Measurements from ENCODE around the gene BOC.
A peak's percentile ranks its signal among the peaks of the same experiment; 100 is the strongest.

The BOC gene

DNA sequence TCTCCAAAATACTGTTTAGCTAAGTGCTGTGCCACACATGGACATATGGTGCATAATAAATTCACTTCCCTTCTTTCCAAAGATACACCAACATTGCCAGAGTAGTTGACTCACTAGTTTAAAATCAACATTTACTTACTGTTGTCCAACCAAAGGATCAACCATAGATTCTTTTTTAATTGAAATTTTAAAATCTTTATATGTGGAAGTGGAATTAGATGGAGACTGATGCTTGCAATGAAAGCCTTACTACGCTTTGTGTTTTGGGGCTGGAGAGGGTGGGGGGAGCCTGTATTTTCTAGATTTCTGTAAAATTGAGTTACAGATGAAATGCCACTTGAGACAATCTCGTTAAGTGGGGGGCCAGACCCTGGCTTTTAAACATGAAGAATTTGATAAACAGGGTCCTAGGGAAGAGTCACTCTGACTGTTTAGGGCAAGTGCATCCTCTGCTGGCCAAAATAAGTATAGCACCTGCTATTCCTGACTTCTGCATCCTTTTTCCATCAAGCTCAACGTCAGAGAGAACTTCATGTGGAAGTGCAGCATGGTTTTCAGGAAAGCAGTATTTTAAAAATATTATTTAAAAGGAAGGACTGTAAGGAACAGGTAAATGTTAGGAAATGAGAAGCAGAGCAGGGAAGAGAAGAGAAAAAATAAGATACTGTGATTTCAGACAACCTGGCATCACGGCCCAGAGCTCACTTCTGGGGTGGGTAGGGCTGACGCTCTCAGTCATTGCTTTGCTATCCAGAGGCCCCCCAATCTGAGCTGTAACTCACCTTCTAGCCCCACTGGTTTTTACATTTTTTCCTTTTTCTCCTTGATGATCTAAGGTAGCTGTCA, 76.7 kb downstream of the BOC start:
- DNase-seq (ENCODE audit: low spot score): peak; percentile 54

DNA sequence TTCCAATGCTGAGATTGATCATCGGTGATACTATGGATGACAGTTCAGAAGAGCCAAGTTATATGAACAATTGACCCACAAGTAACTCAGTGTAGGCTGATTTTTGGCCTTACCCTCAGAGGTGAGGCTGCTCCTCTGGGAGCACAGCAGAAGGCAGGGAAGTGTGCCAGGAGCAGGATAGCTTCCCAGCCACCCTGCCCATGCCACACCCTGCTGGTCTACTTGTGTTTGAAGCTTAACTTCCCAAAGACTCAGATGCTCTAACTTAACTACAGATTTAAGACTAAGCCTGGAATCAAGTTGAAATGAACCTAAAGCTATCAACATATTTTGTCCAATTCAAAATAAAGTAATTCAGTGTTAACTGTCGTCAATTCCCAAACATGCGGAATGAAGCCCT, 77.5 kb downstream of the BOC start:
- DNase-seq (ENCODE audit: low spot score): no peak

DNA sequence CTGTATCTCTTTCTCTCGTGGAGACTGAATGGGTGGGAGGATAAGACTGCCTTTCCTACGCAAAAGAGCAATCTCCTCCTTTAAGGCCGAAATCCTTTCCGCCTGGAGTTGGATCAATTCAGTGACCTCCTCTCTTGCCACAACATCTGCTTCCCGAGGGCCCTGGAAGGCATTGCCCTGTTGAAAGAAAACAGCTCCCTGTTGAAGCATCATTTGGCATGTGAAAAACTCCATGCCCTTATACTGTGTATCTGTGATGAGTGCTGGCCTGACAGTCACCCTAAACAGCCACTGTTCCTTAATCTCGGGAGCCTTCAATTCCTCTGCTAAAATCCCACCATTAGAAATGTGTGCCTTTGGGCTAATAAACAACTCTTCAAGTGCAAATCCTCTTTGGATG, 80.2 kb downstream of the BOC start:
- DNase-seq (ENCODE audit: low spot score): no peak

DNA sequence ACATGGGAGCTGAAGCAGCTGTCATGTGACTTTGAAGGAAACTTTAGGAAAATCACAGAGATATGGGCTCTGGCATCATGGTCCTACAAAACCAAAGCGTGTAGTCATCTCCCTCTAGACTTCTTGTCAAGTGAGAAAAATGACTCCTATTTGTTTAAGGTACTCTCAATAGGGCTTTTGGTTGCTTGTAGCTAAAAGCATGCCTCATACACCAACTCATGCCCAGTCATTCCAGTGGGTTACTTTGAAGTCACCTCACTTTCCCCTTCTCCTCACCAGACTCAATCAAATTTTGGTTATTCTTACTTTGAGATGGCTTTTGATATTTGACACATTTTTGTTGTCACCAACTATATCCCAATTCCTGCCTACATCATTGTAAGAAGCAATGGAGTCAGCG, 81.6 kb downstream of the BOC start:
- DNase-seq (ENCODE audit: low spot score): no peak

DNA sequence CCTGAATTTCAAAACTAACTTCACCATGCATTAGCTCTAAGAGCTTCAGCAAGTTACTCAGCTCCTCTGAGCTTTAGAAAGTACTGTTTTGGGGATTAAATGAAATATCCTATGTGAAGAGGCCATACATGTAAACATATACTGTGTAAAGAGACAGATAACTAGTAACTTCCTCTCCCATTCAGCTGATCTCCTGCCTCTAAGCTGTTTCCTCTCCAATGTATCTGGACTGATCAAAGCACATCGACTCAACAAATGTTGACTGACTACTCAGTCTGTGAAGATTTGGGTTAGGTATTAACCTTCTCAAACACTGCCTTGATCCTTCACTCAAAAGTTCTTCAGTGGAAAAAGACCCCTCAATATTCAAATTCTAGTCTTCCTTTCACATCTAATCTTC, 82.0 kb downstream of the BOC start:
- DNase-seq (ENCODE audit: low spot score): no peak

DNA sequence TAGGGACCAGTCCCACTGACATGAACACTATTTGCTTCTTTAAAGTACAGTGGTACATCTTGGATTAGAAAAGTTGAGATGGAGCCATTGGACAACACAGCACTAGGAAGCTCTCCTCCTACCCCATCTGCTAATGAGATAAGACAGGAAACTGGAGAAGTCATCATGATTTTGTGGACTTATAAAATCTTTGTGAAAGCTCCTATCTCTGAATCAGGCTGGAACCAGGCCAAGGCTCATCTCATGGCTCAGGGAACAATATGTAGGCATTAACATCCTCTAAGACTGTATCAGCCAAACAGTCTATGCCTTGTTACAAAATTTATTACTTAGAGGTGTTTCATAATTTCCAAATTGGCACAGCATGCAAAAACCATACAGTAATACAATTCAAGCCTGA, 84.1 kb downstream of the BOC start:
- DNase-seq (ENCODE audit: low spot score): no peak

DNA sequence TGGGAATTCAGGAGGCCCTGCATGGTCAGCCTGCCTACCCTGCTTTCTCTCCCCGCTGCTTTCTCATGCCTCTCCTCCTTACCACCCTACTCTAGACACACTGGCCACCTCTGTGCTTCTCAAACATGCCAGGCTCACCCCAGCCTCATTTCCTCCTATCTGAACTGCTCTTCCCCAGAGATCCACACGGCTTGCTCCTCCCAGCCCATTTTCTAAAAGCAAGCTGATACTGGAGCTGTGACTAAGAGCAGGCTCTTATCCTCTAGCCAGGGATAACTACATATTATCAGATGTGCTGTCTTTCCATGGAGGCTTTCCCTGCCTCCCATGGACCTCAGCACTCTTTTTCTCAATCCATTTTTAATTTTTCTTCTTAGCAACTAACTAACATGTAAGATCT, 85.9 kb downstream of the BOC start:
- DNase-seq (ENCODE audit: low spot score): no peak

DNA sequence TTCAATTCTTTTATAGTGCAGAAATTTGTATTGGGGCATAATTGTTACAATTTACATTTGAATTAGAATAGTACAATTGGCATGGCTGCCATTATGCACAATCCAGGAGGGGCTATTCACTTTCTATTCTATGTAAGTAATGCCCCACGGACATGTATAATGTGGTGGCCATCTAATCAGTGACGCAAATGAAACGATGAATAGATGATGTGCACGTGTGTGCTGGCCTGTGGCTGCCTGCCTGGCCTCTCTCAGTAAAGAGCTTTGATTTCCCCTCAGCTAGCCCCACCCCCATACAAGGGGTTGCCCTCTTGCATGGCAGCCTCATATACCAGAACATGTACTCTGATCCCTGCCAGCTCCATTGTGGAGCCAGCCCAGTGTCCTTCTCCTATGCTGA, 86.5 kb downstream of the BOC start:
- no peak for DNase-seq (ENCODE audit: low spot score)

DNA sequence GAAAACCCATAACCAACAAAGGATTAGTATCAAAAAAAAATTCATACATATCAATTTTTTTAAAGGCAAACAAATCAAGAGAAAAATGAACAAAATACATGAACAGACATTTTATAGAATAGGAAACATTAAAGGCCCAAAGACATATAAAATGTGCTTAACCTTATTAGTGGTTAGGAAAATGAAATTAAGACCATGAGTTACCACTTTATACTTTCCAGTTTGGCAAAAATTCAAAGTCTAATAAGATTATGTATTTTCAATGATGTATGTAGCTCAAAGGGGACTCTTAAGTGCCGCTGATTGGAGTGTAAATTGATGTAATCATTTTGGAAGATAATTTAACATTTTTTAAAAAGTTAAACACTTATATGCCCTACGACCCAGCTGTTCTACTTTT, 89.2 kb downstream of the BOC start:
- no peak for DNase-seq (ENCODE audit: low spot score)

DNA sequence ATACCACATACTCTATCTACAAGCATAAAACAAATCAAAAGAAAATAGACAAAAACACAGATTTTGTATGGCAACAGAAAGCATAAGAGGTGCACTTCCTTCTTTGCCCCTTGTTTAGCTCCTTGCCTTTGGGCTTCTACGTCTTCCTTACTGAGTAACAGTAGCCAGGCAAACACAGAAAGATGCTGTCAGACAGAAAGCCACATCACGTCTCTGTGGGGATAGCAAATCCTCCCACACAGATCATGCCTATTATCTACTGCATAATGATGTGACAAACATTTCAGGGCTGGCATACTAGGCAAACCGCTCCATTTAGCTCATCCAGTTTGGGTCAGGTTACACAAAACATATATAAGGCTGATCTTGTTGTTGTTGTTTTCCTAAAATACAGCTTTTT, 92.7 kb downstream of the BOC start:
- DNase-seq (ENCODE audit: low spot score): no peak

DNA sequence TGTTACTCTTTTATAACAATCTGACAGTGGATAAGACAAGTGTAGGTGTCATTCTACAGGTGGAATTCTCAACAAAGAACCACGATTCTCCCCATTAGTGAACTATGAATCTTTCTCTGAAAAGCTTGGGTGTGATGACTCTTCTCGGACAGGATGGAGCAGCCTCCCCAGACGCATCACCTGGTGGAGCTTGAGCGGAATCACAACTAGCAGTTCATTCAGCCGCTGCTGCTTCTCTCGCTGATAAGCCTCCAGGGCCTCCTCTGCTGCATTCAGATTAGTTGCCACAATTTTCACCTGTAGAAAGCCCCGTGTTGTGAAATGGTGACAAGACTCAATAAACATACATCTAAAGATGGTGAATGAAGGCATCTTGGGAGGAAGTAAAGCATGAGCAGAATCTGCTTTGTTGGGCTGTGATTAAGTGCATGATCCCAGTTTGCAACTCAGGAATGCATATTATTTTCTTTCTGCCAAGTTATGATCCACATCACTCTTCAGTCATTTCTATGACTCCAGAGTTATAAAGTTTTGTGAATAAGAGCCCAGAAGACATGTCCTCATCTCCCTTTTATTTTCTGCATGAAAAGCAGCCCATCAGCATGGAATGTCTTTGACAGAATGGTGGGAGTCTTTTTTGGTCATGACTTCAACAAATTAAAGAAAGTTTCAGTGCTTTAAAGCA, 93.6 kb downstream of the BOC start:
- no peak for DNase-seq (ENCODE audit: low spot score)

DNA sequence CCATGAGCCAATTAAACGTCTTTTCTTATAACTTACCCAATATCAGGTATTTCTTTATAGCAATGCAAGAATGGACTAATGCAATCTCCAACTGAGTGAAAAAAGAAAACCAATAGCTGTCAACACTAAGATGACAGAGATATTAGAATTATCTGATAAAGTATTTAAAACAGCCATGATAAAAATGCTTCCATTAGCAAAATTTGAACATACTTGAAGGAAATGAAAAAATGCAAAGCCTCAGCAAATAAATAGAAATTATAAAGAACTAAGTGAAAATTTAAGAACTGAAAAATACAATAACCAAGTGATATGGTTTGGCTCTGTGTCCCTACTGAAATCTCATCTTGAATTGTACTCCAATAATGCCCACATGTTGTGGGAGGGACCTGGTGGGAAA, 99.6 kb downstream of the BOC start:
- no peak for DNase-seq (ENCODE audit: low spot score)

DNA sequence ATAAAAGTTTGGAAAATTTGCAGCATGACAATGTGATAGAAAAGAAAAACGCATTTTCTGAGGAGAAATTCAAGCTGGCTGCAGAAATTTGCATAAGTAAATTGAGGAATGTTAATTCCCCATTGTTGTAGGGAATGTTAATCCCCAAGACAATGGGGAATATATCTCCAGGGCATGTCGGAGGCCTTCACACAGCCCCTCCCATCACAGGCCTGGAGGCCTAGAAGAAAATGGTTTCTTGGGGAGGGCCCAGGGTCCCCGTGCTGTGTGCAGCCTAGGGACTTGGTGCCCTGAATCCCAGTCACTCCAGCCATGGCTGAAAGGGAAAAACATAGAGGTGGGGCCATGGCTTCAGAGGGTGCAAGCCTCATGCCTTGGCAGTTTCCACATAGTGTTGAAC, 101.1 kb downstream of the BOC start:
- DNase-seq (ENCODE audit: low spot score): no peak

DNA sequence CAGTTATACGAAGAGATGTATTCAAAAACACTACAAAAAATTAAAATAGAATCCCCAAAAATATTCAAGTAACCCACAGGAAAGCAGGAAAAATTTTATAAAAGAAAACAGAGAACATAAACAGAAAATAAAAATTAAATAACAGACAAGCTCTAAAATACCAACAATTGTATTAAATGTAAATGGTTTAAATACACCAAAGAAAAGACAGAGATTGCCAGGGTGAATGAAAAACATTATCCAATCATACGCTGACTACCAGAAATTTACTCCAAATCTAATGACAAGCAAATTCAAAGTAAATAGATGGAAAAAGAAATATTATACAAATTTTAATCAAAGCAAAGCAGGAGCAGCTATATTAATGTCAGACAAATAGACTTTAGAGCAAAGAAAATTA, 103.6 kb downstream of the BOC start:
- no peak for DNase-seq (ENCODE audit: low spot score)

DNA sequence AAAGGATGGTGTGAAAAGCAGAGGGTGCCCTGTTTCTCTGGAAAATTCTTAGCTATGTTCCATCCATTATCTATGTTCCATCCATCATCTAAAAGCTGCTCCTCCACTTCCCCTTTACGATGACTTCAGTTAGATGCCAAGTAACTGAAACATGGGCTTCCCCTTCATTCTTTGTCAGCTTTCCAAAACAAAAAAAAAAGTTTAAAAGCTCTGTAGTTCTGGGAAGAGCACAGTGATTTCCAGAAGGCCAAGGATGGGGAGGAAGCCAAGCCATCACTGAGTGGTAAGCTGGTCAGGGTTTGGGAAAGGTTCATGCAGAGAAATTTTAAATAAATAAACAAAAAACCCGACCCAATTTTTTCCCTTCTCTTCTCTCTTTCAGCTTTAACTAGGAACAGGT, 118.4 kb downstream of the BOC start:
- no peak for DNase-seq (ENCODE audit: low spot score)

DNA sequence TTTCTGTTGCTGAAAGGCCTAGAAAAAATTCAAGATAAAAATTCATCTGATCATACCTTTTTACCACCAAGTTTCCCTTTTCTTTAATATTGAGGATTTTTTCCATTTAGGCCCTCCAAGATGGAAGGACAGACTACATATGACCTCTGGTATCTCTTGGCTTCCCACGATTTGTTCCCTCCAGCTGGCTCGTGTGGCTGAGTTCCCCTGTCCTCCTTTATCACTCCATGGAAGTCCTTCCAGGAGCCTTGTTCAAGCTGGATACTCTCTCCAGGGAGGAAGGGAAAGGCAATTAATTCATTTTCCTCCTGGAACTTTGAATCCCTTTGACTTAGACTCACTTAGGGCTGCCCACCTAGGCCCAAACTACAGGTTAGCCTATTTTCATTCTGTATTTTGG, 119.4 kb downstream of the BOC start:
- no peak for DNase-seq (ENCODE audit: low spot score)

DNA sequence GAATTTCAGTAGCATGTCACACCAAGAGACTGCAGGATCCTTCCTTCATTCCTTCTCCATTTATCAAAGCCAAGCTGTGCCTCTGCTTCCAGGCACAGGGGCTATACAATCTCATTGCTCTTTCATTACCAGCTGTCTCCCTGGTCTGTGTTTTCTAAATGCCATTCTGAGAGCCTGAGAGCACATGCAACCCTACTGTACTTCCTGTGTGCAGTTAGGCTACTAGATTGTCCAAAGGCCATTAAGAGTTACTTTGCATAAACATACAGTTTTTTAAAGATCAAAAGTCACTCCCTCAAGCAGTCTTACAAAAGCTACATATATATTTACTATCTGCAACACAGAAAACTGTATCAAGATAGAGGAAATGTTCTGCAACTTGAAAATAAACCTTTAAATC, 119.8 kb downstream of the BOC start:
- no peak for DNase-seq (ENCODE audit: low spot score)

Measured in RKO (cell line).